GM12874 (cell line): ENCODE results near the gene NXPH4.

Source experiments
- TF ChIP-seq, protein P1 (sequence below): IDR thresholded peaks from 2 replicates; pipeline ENCODE4 v1.5.1; 2011; ENCODE audit warnings: low read depth, mild to moderate bottlenecking, control low read depth, low read length, moderate library complexity; ENCODE audit not compliant: insufficient read depth

Gene NXPH4

DNA sequence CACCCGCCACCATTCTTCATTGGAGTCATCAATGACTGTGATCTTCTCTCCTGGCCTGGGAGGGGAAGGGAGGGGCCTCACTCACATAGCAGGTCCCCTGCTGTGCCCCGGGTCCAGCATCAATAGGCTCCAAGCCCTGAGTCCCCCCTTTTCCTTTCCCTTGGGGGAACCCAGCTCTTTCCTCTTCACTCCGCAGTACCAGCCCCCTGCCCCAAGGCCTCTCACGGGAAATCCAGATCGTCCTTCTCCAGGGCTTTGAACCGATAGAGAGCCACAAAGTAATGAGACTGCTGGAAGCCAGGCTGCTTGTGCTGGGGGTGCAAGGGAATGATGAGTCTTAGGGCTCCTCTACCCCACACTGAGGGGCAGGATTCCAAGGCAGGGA lies 27.7 kb downstream of the NXPH4 start:
- TF ChIP-seq, protein P1, sequence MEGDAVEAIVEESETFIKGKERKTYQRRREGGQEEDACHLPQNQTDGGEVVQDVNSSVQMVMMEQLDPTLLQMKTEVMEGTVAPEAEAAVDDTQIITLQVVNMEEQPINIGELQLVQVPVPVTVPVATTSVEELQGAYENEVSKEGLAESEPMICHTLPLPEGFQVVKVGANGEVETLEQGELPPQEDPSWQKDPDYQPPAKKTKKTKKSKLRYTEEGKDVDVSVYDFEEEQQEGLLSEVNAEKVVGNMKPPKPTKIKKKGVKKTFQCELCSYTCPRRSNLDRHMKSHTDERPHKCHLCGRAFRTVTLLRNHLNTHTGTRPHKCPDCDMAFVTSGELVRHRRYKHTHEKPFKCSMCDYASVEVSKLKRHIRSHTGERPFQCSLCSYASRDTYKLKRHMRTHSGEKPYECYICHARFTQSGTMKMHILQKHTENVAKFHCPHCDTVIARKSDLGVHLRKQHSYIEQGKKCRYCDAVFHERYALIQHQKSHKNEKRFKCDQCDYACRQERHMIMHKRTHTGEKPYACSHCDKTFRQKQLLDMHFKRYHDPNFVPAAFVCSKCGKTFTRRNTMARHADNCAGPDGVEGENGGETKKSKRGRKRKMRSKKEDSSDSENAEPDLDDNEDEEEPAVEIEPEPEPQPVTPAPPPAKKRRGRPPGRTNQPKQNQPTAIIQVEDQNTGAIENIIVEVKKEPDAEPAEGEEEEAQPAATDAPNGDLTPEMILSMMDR: no peak

DNA sequence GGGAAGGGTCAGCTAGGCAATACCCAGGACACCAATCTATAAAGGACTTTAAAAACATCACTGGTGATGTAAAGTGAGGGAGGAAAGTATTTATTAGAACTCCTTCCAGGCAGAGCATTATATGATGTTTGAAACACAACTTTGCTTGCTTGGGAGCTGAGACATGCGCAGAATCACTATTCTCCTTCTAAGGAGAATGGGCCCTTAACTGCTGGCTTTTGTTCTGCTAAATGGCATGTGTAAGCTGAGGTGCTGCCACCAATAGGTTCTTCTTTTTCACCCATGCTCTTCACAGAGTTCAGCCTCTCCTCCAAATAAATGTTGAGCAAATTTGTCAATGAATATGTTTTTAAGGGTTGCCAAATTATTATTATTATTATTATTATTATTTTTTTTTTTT lies 30.4 kb downstream of the NXPH4 start:
- TF ChIP-seq, protein P1: no peak

DNA sequence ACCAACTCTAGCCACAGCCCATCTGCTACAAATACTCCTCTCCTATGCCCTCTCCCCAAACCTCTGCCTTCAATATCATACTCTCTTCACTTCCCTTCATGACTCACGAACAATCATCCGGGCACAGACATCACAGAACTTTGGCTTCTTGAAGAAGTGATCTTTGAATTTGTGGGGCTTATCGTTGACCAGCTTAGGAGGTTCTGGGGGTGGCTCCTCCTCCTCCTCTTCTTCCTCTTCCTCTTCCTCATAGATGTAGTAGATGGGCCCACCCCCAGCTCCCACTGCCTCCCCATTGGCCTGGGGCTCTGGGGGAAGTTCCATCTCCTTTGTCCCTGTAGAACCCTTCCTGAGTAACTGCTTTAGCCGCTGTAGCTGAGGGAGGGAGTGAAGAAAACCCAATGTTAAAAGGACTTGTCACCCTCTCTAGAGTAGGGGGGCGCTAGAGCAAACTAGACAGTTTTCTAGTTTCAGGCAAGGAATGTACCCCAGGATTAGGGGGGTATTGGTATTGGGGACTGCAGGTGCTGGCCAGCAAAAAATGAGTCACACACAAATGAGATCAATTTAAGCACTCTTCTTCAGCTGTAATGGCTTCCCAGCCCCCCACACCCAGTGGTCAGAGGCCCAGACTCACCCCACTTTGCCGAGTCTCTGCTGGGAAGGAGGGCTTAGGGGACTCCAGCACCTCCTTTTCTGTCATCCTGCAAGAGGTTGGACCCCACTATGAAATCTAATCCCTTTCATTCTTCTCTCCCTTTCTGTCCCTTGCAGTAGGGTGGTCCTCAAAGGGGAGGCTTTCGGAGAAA lies 32.5 kb downstream of the NXPH4 start:
- TF ChIP-seq, protein P1: no peak

DNA sequence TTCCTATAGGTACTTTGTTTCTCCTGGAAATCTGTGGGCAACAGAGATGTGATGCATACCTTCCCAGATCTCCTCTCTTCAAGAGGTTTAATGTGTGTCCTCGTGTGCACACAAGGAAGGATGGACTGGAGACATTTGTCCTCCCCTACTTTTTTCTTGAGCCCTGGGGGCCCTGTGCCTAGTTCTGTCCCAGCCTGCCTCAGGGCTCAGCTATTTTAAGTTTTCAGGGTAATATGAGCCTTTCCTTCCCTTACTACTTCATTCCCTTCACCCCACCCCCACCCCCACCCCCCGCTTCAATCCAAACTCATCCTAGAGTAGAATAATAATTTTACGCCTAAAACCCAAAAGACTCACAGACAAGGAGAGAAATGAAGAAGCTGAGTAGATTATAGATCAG lies 33.9 kb downstream of the NXPH4 start:
- TF ChIP-seq, protein P1: no peak

DNA sequence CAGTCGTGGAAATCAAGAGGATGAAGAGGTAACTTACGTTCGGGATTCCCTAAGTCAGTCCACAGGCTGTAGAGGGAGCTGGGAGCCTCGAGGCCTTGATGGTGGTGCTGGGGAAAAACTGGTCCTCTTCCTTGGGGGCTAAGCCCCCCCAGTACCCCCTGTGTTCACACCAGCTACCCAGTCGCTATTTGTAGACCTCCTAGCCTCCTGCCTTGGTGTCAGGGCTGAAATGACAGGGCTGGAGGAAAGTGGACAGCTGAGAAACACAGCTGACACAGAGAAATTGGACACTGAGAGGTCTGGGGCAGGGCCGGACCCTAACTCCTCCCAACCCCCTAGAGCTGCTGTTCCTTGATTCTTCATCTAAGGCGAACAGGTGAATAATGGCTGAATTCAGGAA lies 34.4 kb downstream of the NXPH4 start, which contains the start of gene STAC3:
STAC3 (minus strand) TSS at position 232 of the 400 bp plus-strand sequence. CDS start 1,551 bp downstream, outside the sequence.
- TF ChIP-seq, protein P1: no peak

DNA sequence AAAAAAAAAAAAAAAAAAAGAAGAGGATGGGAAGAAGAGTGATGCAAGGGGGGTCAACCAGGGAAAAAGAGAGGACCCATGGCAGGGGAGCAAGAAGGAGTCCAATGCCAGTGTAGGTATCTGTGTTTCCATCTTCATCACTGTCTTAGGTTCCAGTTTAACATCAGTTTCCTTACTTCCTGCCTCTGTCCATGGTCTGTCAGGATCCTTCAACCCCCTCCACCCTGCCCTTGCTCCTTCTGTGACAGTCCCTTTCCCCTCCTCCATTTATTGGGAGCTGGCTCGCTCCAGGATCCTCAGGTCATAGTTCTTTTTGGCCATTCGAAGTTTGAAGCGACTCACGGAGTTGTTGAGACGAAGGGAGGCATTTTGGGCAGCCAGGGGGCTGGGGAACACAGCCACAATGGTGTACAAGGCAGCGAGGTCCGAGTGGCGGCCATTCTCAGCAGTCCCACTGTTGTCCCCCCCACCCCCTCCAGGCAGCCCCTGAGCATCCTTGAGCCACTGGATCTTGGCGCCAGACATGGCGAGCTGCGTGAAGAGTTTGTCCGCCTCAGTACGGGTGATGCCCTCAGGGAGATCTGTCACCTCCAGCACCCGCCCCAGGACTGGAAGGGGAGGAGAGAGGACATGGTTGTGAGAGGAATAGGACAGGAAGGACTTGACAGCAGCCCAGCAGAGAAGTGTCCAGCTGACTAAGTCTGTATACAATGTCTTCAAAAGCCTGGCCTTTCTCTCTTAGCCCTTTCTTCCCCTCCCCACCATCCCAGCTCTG lies 38.1 kb downstream of the NXPH4 start:
- TF ChIP-seq, protein P1: no peak

DNA sequence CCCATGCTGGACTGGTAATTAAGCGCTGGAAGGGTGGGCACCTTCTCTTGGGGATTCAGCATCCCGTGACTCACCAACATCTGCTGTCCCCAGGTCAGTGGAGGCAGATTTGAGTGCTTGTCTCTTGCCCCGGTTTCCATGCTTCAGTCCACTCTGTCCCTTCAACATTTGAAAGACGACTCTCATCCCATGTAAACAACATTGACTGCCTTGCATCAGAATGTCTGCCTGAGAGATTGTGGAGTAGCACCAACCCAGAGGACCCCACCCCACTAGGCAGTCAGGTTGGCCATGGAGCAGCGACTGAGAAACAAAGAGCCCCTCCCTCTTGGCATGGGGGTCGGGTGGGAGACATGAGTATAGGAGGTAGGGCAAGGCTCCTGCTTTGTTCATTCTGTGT lies 39.3 kb downstream of the NXPH4 start:
- TF ChIP-seq, protein P1: no peak
